GM23338 (cell line): Measurements from ENCODE around the gene B4GALT7.

Experiments
- EZH2 ChIP-seq: fragments of 200-600 bp; sonication (generic); IDR thresholded peaks from one replicate; pipeline ENCODE4 v1.8.0; 2017; ENCODE audit warnings: antibody characterized with exemption, mild to moderate bottlenecking, low read depth; ENCODE audit not compliant: unreplicated experiment
- EZH2phosphoT487 ChIP-seq: fragments of 200-600 bp; sonication (generic); IDR thresholded peaks from one replicate; pipeline ENCODE4 v1.8.1; 2018; ENCODE audit warnings: antibody characterized with exemption; ENCODE audit not compliant: unreplicated experiment
- JUNB ChIP-seq: IDR thresholded peaks from one replicate; pipeline ENCODE4 v1.6.1; 2016; ENCODE audit warnings: antibody characterized with exemption; ENCODE audit not compliant: unreplicated experiment
- NANOG ChIP-seq: IDR thresholded peaks from 2 replicates; pipeline ENCODE4 v1.6.1; 2016; ENCODE audit warnings: antibody characterized with exemption, borderline replicate concordance
- POLR2AphosphoS5 ChIP-seq: IDR thresholded peaks from 2 replicates; pipeline ENCODE4 v1.6.1; 2016; ENCODE audit warnings: antibody characterized with exemption, low read depth
- TF ChIP-seq, protein P1 (sequence below), 2 experiments: fragments of 200-600 bp in 1 of 2; sonication (generic) in 1 of 2; conservative IDR thresholded peaks; 2 replicates each; pipeline versions ENCODE4 v1.5.1 to v1.6.1; 2016 to 2017; ENCODE audit warnings: antibody characterized with exemption in 2 of 2, low read depth in 2 of 2, mild to moderate bottlenecking in 2 of 2, moderate library complexity in 1 of 2

DNA sequence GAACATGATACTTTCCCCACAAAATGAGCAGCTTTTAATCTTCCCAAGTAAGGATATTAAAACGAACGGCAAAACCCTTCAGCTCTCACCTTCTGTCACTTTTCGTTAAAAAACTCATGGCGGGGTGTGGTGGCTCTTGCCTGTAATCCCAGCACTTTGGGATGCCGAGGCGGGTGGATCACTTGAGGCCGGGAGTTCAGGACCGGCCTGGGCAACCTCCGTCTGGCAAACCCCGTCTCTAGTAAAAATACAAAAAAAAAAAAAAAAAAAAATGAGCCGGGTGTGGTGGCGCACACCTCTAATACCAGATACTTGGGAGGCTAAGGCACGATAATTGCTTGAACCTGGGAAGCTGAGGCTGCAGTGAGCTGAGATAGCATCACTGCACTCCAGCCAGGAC lies 7.0 kb upstream of the B4GALT7 start:
- TF ChIP-seq, protein P1, sequence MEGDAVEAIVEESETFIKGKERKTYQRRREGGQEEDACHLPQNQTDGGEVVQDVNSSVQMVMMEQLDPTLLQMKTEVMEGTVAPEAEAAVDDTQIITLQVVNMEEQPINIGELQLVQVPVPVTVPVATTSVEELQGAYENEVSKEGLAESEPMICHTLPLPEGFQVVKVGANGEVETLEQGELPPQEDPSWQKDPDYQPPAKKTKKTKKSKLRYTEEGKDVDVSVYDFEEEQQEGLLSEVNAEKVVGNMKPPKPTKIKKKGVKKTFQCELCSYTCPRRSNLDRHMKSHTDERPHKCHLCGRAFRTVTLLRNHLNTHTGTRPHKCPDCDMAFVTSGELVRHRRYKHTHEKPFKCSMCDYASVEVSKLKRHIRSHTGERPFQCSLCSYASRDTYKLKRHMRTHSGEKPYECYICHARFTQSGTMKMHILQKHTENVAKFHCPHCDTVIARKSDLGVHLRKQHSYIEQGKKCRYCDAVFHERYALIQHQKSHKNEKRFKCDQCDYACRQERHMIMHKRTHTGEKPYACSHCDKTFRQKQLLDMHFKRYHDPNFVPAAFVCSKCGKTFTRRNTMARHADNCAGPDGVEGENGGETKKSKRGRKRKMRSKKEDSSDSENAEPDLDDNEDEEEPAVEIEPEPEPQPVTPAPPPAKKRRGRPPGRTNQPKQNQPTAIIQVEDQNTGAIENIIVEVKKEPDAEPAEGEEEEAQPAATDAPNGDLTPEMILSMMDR (conservative IDR thresholded peaks at IDR 0.05; ENCODE audit: low read depth in 2 of 2): no peak
- TF ChIP-seq JUNB: no peak
- TF ChIP-seq NANOG: no peak
- no peak for TF ChIP-seq EZH2
- TF ChIP-seq EZH2phosphoT487: no peak
- TF ChIP-seq POLR2AphosphoS5: no peak
